Stimulated activated CD8-positive, alpha-beta memory T cell treated with anti-CD3 and anti-CD28 coated beads, Interleukin-2, amount 100 ng/mL, for 48 hours (primary cell): ENCODE measurements around the gene GAB2.

Experiments used
- DNase-seq, 2 donors: peaks; one replicate each; pipeline ENCODE4 v3.0.0-alpha.2; 2020; ENCODE audit warnings: low read depth in 2 of 2

The GAB2 gene

DNA sequence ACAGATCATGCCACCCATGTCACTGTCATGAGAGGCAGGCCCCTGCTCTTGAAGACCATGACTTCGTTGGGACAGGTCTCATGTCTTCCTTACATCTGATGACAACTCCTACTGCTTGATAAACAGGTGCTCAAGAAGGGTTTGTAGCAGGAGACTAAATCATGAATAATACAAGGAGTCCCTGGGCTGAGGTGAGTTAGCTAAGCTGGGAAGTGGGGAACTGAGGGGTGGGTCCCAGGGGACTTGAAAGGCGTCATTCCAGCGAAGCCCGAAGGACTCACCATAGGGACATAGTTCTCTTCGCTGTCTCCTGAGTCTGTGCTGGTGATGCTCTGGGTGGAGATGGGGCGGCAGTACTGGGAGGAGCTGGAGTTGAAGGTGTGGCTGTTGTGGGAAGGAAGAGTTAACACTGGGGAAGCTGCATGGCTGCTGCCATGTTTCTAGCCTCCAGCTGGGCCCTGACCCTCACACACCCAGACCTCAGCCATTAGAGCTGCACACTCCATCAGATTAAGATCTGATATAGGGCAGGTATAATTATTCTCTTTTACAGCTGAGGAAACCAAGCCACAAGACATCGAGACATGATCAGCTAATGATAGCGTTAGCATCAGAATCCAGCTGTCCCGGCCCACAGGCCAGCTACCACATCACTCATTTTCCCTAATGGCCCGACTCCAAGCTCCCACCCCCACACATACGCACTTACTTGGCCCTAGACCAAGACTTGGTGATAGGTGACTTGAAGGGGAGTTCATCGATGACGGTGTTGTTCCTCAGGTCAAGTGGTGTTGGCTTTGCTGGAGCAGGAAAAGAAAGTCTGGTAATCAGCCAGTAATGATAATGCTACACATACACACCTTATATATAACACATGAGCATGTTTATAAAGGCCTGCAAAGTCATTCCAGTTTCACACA lies 196.0 kb downstream of the GAB2 start:
- no peak for DNase-seq

GRCh38 chr11:78220218-78221157 lies 197.1 kb downstream of the GAB2 start:
- no peak for DNase-seq

DNA sequence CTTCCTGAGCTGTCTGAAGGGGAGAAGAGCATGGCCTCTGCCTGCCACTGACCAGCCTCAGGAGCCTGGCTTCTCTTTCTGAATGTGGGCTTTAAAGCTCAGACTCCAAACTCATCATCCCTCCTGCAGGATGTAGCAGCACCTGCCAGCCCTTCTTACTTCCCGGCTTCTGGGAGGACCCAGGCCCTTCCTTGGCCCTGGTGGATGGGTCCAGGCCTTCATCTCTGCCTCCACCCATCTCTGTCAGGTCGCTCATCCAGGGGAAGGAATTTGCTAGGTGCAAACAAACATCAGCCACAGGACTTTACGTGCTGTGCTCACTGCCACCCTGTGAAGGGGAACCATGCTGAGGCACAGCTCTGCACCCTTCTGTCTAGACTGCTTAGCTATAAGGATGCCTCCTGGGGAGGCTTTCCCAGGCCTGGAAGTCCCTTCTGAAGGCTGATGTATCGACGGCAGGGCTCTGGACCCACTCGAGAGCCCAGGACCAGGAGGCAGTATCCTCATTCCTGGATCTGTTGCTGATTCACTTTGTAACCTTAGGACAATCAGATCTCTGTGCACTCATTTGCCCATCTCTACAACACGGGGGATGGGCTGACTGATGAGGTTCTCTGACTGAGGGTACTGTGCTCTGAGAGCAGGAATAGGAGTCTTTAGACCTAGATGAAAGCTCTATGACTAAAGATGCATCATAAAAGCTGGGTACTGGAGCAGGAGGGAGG lies 198.0 kb downstream of the GAB2 start:
- no peak for DNase-seq

DNA sequence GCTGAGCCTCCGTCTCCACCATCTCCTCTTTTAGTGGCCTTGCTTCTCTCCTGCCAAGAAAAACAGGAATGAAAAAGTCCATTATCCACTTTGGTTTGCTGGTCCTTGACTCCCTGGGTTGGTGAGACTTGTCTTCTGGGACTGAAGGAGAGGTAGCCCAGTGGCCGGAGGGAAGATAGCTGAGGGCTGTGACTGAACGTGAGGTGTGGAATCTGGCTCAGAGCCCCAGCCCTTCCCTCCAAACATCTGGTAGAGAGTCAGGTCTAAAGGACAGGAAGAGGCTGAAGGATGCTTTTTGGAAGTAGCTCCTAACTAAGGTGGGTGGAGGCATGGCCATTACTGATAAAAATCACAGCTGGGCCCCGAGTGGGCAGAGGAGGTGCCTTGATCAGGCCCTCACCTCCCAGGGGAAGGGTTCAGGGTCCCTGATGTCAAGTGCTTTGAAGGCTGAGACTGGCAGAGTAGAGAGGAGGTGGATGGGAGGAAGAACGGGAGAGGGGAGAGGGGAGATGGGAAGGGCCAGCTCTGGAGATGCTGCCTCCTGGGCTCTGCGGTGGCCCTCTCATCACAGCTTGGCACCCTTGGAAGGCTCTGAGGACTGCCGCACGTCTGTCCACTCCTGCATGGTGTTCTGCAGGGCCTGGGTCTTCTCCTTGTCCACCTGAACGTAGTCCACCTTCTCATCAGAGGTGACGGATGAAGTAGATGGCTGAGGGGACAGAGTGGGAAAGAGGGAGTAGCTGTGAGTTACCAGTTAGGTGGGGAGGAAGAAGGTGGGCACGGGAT lies 198.7 kb downstream of the GAB2 start:
- no peak for DNase-seq

GRCh38 chr11:78217650-78218541 lies 199.7 kb downstream of the GAB2 start:
- DNase-seq = no peak

- DNase-seq = no peak
Observed at GRCh38 chr11:78216571-78217287, 200.9 kb downstream of the GAB2 start.

- DNase-seq = no peak
Observed at GRCh38 chr11:78216021-78216420, 201.6 kb downstream of the GAB2 start.

DNA sequence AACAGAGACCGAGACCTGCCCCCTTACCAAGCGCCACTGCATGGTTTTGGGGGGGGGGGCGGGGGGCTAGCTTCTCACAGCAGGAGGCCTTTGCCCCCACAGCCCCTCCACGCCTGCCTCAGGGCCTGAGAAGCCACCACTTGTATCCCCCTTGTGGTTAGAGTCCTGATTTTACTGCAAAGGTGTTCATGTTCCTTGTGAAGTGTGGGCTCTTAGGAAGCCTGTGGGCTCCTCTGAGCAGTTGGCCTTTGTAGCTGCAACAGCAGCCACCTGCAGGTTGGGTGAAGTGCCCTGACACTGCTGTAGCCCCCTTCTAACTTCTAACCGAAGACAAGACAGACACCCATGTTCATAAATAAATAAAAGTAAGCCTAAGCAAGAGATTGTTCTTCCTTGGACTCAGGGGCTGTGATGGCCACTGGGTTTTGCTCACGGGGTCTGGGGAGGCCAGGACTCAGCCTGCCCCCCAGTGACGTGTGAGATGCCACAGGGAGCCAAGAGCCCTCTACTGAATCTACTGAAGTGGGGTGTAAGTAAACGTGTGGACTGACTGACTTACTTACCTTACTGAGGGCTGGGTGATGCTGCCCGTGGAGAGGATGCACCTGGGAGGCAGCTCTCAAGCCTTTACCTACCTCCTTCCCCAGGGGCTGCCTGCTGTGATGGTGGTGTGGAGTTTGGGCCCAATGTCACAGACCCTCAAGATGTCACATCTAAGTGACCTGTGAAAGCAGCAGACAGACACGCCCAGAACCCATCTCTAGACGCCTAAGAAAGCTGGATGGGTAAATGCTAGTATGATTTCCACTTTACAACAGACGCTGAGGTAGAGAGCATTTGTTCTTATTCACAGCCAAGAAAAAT lies 203.1 kb downstream of the GAB2 start:
- DNase-seq = no peak

GRCh38 chr11:78213526-78214330 lies 203.9 kb downstream of the GAB2 start:
- no peak for DNase-seq

DNA sequence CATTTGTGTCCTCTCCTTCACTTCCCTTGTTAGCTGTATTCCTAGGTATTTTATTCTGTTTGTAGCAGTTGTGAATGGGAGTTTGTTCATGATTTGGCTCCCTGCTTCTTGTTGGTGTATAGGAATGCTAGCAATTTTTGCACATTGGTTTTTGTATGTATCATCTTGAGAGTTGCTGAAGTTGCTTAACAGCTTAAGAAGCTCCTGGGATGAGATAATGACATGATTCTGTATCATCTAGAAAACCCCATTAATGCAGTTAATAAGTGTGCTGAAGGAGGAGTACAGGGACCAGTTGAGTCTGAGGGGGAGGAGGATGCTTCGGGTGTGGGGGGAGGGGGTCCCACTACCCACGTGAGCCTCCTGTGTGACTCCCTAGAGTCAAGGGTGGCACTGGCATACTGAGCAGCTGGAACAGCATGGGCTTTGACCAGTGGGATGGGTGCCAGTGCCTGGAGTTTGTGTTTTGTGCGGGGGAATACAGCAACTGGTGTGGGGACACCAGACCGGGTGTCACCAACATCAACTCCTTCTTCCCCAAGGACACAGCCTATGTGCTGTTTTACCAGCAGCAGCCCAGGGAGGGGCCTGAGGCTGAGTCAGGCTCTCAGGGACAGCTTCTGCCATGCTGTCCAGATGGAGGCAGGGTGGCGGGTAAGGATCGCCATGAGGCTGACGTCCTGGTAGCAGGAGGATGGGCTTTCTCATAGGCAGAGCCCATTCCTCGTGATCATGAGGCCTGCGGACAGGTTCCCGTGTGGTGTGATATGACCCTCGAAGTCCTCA lies 204.8 kb downstream of the GAB2 start:
- DNase-seq = no peak

DNA sequence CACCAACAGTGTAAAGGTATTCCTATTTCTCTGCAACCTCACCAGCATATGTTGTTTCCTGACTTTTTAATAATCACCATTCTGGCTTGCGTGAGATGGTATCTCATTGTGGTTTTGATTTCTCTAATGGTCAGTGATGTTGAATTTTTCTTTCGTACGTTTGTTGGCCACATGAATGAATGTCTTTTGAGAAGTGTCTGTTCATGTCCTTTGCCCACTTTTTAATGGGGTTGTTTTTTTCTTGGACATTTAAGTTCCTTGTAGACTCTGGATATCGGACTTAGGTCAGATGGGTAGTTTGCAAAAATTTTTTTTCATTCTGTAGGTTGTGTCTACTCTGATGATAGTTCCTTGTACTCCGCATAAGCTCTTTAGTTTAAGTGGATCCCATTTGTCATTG lies 206.1 kb downstream of the GAB2 start:
- no peak for DNase-seq

DNA sequence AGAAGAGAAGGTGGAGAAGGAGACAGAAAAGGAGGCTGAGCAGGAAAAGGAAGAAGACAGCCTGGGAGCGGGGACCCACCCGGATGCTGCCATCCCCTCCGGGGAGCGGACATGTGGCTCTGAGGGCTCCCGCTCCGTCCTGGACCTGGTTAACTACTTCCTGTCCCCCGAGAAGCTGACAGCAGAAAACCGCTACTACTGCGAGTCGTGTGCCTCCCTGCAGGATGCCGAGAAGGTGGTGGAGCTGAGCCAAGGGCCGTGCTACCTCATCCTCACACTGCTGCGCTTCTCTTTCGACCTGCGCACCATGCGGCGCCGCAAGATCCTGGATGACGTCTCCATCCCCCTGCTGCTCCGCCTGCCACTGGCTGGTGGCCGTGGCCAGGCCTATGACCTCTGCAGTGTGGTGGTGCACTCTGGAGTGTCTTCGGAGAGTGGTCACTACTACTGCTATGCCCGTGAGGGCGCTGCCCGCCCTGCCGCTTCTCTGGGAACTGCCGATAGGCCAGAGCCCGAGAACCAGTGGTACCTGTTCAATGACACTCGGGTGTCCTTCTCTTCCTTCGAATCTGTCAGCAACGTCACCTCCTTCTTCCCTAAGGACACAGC lies 207.5 kb downstream of the GAB2 start:
- no peak for DNase-seq

DNA sequence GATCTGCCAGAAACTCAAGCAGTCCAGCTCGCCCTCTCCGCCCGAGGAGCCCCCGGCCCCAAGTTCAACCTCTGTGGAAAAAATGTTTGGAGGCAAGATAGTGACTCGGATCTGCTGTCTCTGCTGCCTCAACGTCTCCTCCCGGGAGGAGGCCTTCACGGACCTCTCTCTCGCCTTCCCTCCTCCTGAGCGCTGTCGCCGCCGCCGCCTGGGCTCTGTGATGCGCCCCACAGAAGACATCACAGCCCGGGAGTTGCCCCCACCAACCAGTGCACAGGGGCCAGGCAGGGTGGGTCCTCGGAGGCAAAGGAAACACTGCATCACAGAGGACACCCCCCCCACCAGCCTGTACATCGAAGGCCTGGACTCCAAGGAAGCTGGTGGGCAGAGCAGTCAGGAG lies 208.1 kb downstream of the GAB2 start:
- no peak for DNase-seq

DNA sequence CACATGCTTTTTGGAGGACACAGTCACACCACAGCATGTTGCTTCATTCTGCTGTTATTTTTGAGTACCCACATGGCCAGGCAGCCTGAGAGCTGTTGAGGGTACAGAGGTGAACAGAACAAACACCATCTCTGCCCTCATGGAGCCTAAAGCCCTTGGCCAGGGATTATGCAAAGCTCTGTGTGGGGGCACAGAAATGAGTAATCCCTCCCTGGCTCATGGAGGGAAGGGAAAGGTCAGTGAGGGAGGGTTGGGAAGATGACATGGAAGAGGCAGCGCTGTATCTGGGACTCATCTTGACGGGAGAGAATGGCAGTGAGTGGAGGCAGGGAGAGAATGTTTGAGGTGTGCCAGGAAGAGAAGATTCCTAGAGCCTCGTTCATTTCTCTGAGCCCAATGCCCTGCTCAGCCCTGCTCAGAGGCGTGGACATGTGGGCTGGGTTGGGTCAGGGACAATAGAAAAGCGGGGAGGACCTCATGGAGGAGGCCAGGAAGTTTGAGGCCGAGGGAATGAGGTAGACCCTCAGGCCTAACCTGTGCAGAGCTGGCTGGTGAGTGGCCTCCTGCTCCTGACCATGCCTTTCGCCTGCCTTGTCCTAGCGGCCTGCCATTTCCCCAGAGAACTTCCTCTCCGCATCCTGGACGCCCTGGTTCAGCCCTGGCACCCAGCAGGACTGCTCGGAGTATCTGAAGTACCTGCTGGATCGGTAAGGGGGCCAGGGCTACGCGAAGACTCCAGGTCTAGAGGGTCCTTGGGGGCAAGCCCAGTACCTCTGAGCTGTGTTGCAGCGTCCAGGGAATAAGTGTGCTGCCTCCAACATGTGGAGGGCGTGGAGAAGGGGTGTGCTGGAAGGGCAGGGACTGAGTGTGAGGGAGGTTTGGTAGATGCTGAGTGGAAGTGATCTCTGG lies 209.1 kb downstream of the GAB2 start:
- no peak for DNase-seq

DNA sequence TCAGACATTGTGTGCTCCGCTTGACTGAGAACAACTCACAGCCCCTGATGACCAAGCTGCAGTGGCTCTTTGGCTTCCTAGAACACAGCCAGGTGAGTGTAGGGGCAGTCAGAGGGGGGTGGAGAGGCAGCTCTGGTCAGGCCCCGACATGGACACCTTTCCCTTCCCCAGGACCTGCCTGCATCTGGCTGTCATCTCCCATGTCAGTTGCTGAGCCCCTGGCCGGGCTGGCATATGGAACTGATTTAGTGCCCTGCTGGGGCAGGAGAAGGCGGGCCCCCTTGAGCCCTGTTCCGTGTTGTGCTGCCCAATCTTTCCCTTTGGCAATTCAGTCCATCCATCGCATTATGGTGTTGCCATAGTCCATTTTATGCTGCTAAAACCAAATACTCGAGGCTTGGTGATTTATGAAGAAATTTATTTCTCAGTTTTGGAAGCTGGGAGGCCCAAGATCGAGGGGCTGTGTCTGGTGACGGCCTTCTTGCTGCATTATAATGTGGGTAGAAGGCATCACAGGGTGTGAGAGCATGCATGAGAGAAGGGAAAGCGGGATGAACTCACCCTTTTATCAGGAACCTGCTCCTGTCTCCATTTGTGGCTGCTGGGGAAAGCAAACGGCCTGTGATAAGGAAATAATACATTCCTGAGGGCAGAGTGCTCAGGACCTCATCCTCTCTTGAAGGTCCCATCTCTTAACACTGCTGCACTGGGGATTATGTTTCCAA lies 209.9 kb downstream of the GAB2 start:
- DNase-seq = no peak
